OCI-M1 (cell line): ENCODE data around the gene NISCH.

Experiments used
- DNase-seq: peaks from one replicate; lab custom pipeline; 2025; lab: John Stamatoyannopoulos, UW

The NISCH gene

GRCh38 chr3:52490939-52491526 lies 35.6 kb downstream of the NISCH start:
- no peak for DNase-seq

DNA sequence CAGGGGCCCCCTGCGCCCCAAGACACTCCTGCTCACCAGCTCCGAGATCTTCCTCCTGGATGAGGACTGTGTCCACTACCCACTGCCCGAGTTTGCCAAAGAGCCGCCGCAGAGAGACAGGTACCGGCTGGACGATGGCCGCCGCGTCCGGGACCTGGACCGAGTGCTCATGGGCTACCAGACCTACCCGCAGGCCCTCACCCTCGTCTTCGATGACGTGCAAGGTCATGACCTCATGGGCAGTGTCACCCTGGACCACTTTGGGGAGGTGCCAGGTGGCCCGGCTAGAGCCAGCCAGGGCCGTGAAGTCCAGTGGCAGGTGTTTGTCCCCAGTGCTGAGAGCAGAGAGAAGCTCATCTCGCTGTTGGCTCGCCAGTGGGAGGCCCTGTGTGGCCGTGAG lies 36.7 kb downstream of the NISCH start:
- no peak for DNase-seq

DNA sequence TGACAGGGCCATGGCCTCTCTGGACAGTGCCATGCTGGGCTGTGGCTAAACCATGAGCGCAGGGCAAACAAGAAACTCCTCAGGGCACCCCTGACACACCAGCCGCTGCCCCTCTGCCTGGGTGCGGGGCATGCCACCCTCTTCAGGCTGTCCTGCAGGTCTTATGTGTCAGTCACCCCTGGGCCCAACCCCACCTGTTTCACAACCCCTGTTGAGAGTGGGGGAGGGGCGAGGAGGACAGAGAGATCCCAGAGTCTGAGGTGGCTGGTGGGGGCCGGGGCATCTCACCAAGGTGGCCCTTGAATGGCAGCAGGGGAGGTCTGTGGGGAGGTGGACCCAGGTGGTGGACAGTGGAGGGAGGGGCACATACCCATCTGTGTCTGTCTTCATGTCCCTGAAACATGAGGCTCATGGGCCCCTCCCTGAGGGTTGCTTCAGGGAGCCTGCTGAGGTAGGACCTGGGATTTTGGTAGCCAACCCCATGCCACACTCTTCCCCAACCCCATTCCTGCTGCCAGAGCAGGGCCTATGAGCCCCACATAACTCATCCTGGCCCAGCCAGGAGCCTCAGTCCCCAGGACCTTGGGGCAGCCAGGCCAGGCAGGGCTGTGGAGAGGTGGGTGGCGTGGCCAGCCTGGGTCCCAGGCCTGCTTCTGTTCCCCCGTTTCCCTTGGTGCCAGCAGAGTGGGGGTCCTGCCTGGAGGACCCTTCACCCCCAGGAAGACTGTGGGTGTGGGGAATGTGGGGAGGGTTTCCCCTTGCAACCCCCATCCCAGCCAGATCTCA lies 38.0 kb downstream of the NISCH start:
- no peak for DNase-seq

DNA sequence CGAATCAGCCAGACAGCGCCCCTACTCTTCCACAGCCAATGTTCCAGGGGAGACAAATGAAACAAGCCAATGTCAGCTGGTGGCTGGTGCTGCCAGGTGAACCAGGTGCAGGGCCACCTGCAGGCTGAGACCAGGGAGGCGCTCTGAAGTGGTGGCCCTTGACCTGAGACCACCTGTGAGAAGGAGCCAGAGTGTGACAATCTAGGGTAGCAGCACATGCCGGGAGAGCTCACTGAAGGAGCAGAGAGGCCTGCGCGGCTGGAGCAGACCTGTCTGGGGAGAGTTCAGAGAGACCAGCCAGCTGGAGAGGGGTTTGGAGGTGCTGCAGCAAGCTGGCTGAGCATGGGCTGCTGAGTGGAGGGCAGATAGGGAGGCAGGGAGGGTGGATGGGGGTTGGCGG lies 39.0 kb downstream of the NISCH start:
- DNase-seq: no peak

DNA sequence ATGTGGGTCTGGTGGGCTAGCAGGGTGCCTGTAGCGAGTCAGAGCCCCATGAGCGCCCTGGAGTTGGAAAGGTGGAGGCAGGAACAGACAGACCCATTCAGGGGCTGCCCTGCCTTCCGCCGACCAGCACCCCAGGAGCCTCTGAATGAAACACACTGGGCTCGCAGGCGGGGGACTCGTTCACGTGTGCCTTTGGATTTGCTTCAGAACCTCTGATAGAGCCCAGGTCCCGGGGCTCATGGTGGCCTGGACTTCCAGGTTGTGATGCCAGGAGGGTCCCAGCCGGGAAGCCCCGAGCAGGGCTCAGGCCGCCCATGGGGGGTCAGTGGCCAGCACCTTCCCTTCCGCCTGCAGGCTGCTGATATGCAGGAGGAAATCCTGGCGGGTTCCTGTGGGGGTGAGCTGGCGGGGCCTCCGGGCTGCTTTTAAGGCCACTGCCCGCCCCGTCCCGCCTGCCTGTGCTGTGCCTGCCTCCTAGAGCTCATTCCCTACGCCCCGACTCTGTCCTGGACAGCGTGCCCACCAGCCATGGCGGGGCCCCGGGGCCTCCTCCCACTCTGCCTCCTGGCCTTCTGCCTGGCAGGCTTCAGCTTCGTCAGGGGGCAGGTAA lies 39.6 kb downstream of the NISCH start, which contains the start of gene STAB1:
Gene STAB1 (plus strand): TSS at position 453 of the 610 bp plus-strand sequence. CDS start 76 bp downstream, at position 529.
- no peak for DNase-seq

- no peak for DNase-seq
Measured at GRCh38 chr3:52495777-52496602, 40.6 kb downstream of the NISCH start.

DNA sequence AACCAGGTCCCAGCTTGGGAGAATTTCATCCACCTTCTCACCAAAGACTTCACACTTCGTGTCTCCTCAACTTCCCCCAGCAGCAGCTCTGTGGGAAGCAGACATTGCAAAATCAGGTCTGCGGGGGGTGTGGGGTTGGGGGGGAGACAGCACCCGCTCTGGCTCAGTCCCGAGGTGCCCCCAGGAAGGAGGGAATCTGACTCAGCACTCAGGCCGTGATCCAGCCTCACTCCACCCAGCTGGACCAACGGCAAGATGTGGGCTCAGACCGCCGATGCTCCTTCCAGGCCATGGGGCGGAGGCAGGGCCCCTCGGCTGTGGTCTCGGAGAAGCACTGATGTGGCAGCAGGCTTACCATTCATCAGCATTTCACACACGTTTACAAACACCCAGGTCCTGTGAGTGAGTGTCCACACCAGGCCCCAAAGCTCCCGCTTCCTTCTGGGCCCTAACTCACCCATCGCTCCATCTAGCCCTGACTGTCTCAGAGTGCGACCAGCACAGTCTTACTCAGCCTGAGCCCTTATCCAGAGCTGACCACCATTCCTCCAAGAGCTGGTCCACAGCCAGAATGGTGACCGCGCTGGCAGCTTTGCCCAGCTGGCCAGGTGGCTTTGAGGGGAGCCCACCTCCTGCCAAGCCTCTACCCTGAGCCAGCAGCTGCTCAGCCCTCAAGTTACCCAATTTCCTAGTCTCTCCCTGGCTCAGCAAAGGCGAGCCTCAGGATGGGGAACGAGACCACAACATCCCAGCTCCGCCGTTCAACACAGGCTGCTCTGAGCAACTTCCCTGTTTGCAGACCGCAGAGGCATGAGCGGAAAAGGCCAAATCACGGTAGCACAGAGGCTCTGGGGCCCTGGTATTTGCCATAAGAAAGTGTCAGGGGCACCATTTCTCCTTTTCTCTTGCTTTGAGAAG lies 43.0 kb downstream of the NISCH start:
- peak; percentile 83 for DNase-seq

DNA sequence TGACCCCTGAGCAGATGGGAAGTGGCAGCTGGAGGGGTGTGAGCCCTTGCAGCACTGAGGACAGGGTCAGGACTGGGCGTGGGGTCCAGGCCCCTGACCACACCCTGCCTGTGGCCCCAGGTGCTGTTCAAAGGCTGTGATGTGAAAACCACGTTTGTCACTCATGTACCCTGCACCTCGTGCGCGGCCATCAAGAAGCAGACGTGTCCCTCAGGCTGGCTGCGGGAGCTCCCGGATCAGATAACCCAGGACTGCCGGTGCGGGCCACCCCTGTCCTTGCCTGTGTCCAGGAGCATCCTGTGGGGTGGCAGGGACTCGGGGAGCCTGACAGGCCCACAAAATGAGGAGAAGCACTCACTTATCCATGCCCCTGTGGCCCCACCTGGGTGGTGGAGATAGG lies 45.6 kb downstream of the NISCH start:
- no peak for DNase-seq

- no peak for DNase-seq
Measured at GRCh38 chr3:52502001-52502400, 46.6 kb downstream of the NISCH start.

- DNase-seq: no peak
Measured at GRCh38 chr3:52502808-52503350, 47.5 kb downstream of the NISCH start.

DNA sequence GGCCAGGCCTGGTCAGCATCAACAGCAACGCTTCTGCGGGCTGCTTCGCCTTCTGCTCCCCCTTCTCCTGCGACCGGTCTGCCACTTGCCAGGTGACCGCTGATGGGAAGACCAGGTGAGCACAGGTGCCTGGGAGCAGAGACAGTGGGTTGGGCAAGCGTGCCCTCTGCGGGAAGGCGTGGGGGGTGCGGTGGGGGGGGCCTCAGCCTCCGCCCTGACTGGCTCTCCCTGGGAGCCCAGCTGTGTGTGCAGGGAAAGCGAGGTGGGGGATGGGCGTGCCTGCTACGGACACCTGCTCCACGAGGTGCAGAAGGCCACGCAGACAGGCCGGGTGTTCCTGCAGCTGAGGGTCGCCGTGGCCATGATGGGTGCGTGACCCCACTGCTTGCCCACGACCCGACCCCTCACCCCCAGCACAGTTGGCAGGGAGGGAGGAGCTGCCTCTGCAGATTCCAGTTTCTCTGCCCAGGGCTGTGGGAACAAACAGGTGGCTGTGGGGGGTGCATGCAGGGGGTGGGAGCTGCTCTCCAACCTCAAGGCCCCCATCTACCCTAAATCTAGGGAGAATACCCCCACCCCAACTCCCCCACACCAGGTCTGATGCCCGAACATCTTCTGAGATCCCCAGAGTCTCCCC lies 48.5 kb downstream of the NISCH start:
- DNase-seq: no peak

DNA sequence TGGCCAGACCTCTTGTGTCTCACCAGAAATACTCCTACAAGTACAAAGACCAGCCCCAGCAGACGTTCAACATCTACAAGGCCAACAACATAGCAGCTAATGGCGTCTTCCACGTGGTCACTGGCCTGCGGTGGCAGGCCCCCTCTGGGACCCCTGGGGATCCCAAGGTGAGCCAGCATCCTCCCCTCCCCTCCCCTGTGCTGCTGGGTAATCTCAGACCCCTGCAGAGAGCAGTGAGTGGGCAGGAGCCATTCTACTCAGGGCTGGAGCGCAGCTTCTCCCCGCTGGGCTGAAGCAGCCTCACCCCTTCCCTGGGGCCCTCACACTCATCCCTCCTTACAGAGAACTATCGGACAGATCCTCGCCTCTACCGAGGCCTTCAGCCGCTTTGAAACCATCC lies 49.6 kb downstream of the NISCH start:
- no peak for DNase-seq

DNA sequence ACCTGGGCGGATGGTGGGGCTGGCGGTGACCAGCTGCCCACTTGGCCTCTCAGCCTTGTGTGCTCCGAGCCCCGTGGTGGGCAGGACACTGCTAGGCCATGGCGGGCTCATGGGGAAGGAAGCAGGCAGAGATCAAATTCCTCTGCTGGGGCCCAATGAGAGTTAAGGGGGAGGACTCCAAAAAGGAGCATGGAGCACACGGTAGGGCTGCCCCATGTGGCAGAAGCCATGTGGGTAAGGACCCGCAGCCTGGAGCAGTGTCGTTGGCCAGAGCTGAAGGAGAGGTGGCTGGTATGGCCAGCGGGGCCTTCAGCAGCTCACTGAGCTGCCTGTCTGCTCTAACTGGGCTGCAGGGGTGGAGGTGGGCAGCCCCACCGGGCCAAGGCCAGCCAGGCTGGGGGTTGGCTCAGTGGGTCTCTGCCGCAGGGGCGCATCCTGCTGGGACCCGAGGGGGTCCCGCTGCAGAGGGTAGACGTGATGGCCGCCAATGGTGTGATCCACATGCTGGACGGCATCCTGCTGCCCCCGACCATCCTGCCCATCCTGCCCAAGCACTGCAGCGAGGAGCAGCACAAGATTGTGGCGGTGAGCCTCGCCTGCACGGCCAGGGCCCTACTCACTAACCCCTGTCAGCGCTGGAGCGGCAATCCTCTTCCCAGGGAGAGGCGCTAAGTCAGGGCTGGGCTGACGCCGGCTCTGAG lies 51.0 kb downstream of the NISCH start:
- no peak for DNase-seq

GRCh38 chr3:52507359-52507758 lies 52.0 kb downstream of the NISCH start:
- no peak for DNase-seq

DNA sequence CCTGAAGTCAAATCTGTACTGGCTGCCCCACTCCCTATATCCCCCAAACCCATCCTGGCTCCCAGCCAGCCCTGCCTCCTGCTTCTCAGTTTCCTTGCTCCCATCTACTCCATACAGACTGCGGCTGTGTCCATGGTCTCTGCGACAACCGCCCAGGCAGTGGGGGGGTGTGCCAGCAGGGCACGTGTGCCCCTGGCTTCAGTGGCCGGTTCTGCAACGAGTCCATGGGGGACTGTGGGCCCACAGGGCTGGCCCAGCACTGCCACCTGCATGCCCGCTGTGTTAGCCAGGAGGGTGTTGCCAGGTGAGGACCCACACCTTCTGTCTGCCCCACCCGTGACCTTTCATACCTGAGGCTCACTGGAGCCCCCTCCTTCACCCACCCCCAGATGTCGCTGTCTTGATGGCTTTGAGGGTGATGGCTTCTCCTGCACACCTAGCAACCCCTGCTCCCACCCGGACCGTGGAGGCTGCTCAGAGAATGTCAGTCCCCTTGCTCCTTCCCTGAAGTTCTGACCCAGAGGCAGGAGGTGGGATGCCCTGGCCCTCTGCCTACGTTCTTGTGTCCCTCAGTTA lies 54.4 kb downstream of the NISCH start:
- DNase-seq: no peak

GRCh38 chr3:52511509-52511908 lies 56.1 kb downstream of the NISCH start:
- no peak for DNase-seq

DNA sequence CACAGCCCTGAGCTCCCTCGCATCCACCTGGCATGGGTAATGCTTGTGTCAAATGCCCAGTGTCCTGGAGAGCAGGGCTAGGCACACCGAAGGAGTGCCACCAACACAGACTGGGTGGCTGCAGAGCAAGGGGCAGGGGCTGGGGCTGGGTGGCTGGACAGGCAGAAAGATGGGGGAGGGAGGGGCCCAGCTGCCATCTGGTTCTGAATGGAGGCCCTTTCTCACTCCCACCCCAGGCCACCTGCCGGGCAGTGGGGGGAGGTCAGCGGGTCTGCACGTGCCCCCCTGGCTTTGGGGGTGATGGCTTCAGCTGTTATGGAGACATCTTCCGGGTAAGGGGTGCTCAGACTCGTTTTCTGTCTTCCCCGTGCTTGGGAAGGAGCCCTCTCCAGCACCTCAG lies 56.7 kb downstream of the NISCH start:
- DNase-seq: no peak

- DNase-seq: no peak
Measured at GRCh38 chr3:52512727-52513126, 57.3 kb downstream of the NISCH start.

- DNase-seq: no peak
Measured at GRCh38 chr3:52513281-52513680, 57.9 kb downstream of the NISCH start.

DNA sequence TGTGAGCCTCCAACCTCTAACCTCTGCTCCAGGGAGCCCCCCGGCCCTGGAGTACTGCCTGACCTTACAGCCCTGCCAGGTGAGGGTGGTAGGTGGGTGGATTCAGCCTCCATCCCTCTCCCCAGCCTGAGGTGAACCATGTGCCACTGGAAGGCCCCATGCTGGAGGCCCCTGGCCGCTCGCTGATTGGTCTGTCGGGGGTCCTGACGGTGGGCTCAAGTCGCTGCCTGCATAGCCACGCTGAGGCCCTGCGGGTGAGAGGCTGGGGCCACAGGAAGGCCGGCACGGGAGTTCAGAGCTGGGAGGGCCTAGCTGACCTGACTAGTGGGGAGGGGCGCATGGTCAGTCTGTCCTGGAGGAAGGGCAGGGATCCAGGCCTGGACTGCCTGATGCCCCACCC lies 59.2 kb downstream of the NISCH start:
- DNase-seq: no peak
